HepG2 (cell line): ENCODE measurements around the gene RABGAP1L. TPM values are rescaled to one million over a fixed set of nuclear protein-coding genes. Genes with fewer than 3 reads are reported as not detected.
A peak's percentile ranks its signal among the peaks of the same experiment; 100 is the strongest.

ENCODE experiments used
- ATAC-seq: fragments of 200-7000 bp; cut with Tn5 transposase; 3 replicates; pipeline ENCODE4 v1.9.1; 2020; ENCODE audit warnings: mild to moderate bottlenecking, moderate library complexity
- BruUV-seq: library from RNA; stranded (reverse); fragments of 400-500 nt; replicated peaks from 2 replicates; lab custom pipeline; 2021; lab: Mats Ljungman, UMichigan
- CTCF ChIA-PET: fragments of 300-600 bp; formaldehyde crosslinking; extraction: SDS; loops from one replicate; lab custom pipeline; 2021; ENCODE audit warnings: low total read pairs, inconsistent platforms, low intra/inter-chr PET ratio; lab: Yijun Ruan, JAX
- POLR2A ChIA-PET: fragments of 350-600 bp; sonication (Branson Sonifier 250); formaldehyde crosslinking; loops from one replicate; lab custom pipeline; 2020; ENCODE audit warnings: antibody characterized with exemption, inconsistent platforms; lab: Yijun Ruan, JAX
- DNase-seq: peaks from one replicate; pipeline ENCODE4 v3.0.0-alpha.2; 2015; ENCODE audit warnings: low spot score
- FAIRE-seq: peaks from 3 replicates; lab custom pipeline; 2011; peaks lifted over from hg19 to GRCh38; lab: Jason Lieb, UNC
- H2AFZ ChIP-seq: one replicate; pipeline ENCODE4 v1.6.1; 2011; ENCODE audit warnings: low read length, inconsistent platforms
- H3K27ac ChIP-seq: fragments of 300-600 bp; 3 replicates; pipeline ENCODE4 v1.8.0; 2011; ENCODE audit warnings: mixed run types, mild to moderate bottlenecking, mixed read lengths, low read length, inconsistent platforms; ENCODE audit not compliant: insufficient read depth; ENCODE audit errors: extremely low read length
- H3K27me3 ChIP-seq, 2 experiments: fragments of 200-600 bp in 1 of 2; 2 replicates in 1 of 2; 3 replicates in 1 of 2; pipeline versions ENCODE4 v1.6.0 to v1.8.0; 2011; ENCODE audit warnings: low read length in 2 of 2, mild to moderate bottlenecking in 2 of 2, moderate library complexity in 2 of 2, inconsistent platforms in 1 of 2; ENCODE audit not compliant: insufficient read depth in 2 of 2, control insufficient read depth in 1 of 2
- H3K36me3 ChIP-seq, 2 experiments: fragments of 200-600 bp in 1 of 2; replicated peaks in 1 of 2; 2 replicates in 1 of 2; 3 replicates in 1 of 2; pipeline versions ENCODE4 v1.5.1 to v1.8.0; 2011; ENCODE audit warnings: low read length in 2 of 2, inconsistent platforms in 1 of 2; ENCODE audit not compliant: insufficient read depth in 2 of 2, control insufficient read depth in 1 of 2
- H3K4me1 ChIP-seq: 2 replicates; pipeline ENCODE4 v1.5.1; 2012; ENCODE audit warnings: low read length, inconsistent platforms; ENCODE audit not compliant: insufficient read depth
- H3K4me2 ChIP-seq: 2 replicates; pipeline ENCODE4 v1.6.0; 2011; ENCODE audit warnings: low read depth, low read length, inconsistent platforms
- H3K4me3 ChIP-seq, 3 experiments: fragments of 200-600 bp in 1 of 3; sonication (generic), shearing (Covaris generic) in 1 of 3; replicated peaks in 1 of 3; 2 replicates each; pipeline ENCODE4 v1.5.1; 2011 to 2016; ENCODE audit warnings: low read length in 3 of 3, inconsistent platforms in 2 of 3, low read depth in 2 of 3, mild to moderate bottlenecking in 2 of 3, control low read depth in 1 of 3, mixed read lengths in 1 of 3; ENCODE audit not compliant: insufficient read depth in 1 of 3
- H3K79me2 ChIP-seq: one replicate; pipeline ENCODE4 v1.6.1; 2011; ENCODE audit warnings: low read length, inconsistent platforms; ENCODE audit not compliant: insufficient read depth
- H3K9ac ChIP-seq: 2 replicates; pipeline ENCODE4 v1.6.0; 2011; ENCODE audit warnings: mild to moderate bottlenecking, low read depth, low read length, inconsistent platforms; ENCODE audit not compliant: insufficient read depth
- H3K9me3 ChIP-seq: 2 replicates; pipeline ENCODE4 v1.5.1; 2012; ENCODE audit warnings: mild to moderate bottlenecking, low read length
- H4K20me1 ChIP-seq: 2 replicates; pipeline ENCODE4 v1.6.0; 2011; ENCODE audit warnings: inconsistent platforms, mild to moderate bottlenecking, low read length, moderate library complexity; ENCODE audit not compliant: insufficient read depth
- ELF4 ChIP-seq: sonication (generic); formaldehyde crosslinking; IDR thresholded peaks from 2 replicates; pipeline ENCODE4 v1.5.0; 2020; ENCODE audit warnings: missing genetic modification reagents, mild to moderate bottlenecking, moderate library complexity, borderline replicate concordance
- ESRRA ChIP-seq: sonication (generic); formaldehyde crosslinking; IDR thresholded peaks from 2 replicates; pipeline ENCODE4 v1.5.1; 2020; ENCODE audit warnings: mild to moderate bottlenecking, low read depth, missing genetic modification reagents
- ETS1 ChIP-seq: sonication (generic); formaldehyde crosslinking; IDR thresholded peaks from 2 replicates; pipeline ENCODE4 v1.4.0; 2020; ENCODE audit warnings: missing genetic modification reagents
- HNF4A ChIP-seq: sonication (generic); formaldehyde crosslinking; IDR thresholded peaks from 2 replicates; pipeline ENCODE4 v1.4.0; 2020; ENCODE audit warnings: missing genetic modification reagents
- HOMEZ ChIP-seq: IDR thresholded peaks from 2 replicates; pipeline ENCODE4 v1.6.1; 2016; ENCODE audit warnings: low read depth
- ISL2 ChIP-seq: sonication (generic); formaldehyde crosslinking; IDR thresholded peaks from 2 replicates; pipeline ENCODE4 v1.5.0; 2020; ENCODE audit warnings: missing genetic modification reagents
- KDM5B ChIP-seq: sonication (generic); formaldehyde crosslinking; IDR thresholded peaks from 2 replicates; pipeline ENCODE4 v1.4.0; 2020; ENCODE audit warnings: missing genetic modification reagents, mild to moderate bottlenecking, borderline replicate concordance
- NCOR1 ChIP-seq: fragments of 200-600 bp; sonication (generic); IDR thresholded peaks from 2 replicates; pipeline ENCODE4 v1.7.0; 2017; ENCODE audit warnings: antibody characterized with exemption, low read length, borderline replicate concordance
- NFKBIZ ChIP-seq: IDR thresholded peaks from 2 replicates; pipeline ENCODE4 v1.6.1; 2018; ENCODE audit warnings: missing genetic modification reagents, missing compliant biosample characterization
- SRSF9 ChIP-seq: fragments of 200-400 bp; formaldehyde crosslinking; IDR thresholded peaks from 2 replicates; pipeline ENCODE4 v1.6.1; 2018; ENCODE audit warnings: borderline replicate concordance, mild to moderate bottlenecking, low read depth, low read length; ENCODE audit not compliant: insufficient read depth, poor library complexity, severe bottlenecking
- TSC22D2 ChIP-seq: sonication (generic); formaldehyde crosslinking; IDR thresholded peaks from 2 replicates; pipeline ENCODE4 v1.5.1; 2020; ENCODE audit warnings: missing genetic modification reagents, mild to moderate bottlenecking, borderline replicate concordance
- ZBTB21 ChIP-seq: sonication (generic); formaldehyde crosslinking; IDR thresholded peaks from 2 replicates; pipeline ENCODE4 v1.4.0; 2020; ENCODE audit warnings: missing genetic modification reagents
- ZMAT3 ChIP-seq: sonication (generic); formaldehyde crosslinking; conservative IDR thresholded peaks from 2 replicates; pipeline ENCODE4 v1.7.0; 2021; ENCODE audit warnings: missing genetic modification reagents
- ZNF292 ChIP-seq: sonication (generic); formaldehyde crosslinking; IDR thresholded peaks from 2 replicates; pipeline ENCODE4 v1.8.1; 2022; ENCODE audit warnings: mild to moderate bottlenecking, low read depth, missing genetic modification reagents, borderline replicate concordance
- ZNF3 ChIP-seq: IDR thresholded peaks from 2 replicates; pipeline ENCODE4 v1.7.0; 2017; ENCODE audit warnings: inconsistent platforms
- ZNF484 ChIP-seq: sonication (generic); formaldehyde crosslinking; IDR thresholded peaks from 2 replicates; pipeline ENCODE4 v1.5.1; 2020; ENCODE audit warnings: mild to moderate bottlenecking, low read depth, missing genetic modification reagents, borderline replicate concordance
- WGBS: methylation state at CpG from one replicate; pipeline ENCODE4 v1.1.6; 2017; ENCODE audit warnings: low lambda C conversion rate; 5-methylcytosine and 5-hydroxymethylcytosine counted together
- in situ Hi-C: cut with HindIII; loops from 2 replicates; pipeline ENCODE4 v1.10.0; 2017; ENCODE audit warnings: low pct_unique_long_range_greater_than_20kb; ENCODE audit not compliant: extremely low pct_ligation_motif_present
- intact Hi-C: fragments of 100-400 bp; cut with micrococcal nuclease; formaldehyde crosslinking; loops from one replicate; pipeline ENCODE4 v1.10.0; 2022; ENCODE audit not compliant: unreplicated experiment
- polyA plus RNA-seq, 8 experiments: library from polyadenylated mRNA; depleted of rRNA in 3 of 8; stranded (reverse) in 7 of 8; unstranded in 1 of 8; fragments of >200 nt; fragmentation: Illumina TruSeq in 4 of 8; extraction: Trizol in 4 of 8; gene quantifications; 2 replicates each; pipeline versions ENCODE4 v1.2.1 to v1.2.3, GENCODE V29; 2011 to 2016; ENCODE audit warnings: low read depth in 4 of 8, missing spikeins in 1 of 8, mixed read lengths in 1 of 8; ENCODE audit not compliant: insufficient read depth in 1 of 8
- total RNA-seq, 5 experiments: library from RNA; depleted of rRNA; stranded (reverse); fragments of >200 nt; fragmentation: Illumina TruSeq; extraction: Trizol; gene quantifications; 2 replicates each; pipeline ENCODE4 v1.2.3, GENCODE V29; 2016; ENCODE audit warnings: low read depth in 1 of 5
- TF ChIP-seq, protein P1 (sequence below): sonication (generic); formaldehyde crosslinking; IDR thresholded peaks from 2 replicates; pipeline ENCODE4 v1.4.0; 2020; ENCODE audit warnings: missing genetic modification reagents
- TF ChIP-seq, protein P2 (sequence below): sonication (generic); formaldehyde crosslinking; IDR thresholded peaks from 2 replicates; pipeline ENCODE4 v1.5.1; 2020; ENCODE audit warnings: mild to moderate bottlenecking, missing genetic modification reagents, borderline replicate concordance

The RABGAP1L gene
- total and polyA plus RNA-seq, 2 of the 13 experiments (the other 11 are each of a cell fraction or from before 2014, with no cell fraction given), result 7.9 to 22.6 TPM

DNA sequence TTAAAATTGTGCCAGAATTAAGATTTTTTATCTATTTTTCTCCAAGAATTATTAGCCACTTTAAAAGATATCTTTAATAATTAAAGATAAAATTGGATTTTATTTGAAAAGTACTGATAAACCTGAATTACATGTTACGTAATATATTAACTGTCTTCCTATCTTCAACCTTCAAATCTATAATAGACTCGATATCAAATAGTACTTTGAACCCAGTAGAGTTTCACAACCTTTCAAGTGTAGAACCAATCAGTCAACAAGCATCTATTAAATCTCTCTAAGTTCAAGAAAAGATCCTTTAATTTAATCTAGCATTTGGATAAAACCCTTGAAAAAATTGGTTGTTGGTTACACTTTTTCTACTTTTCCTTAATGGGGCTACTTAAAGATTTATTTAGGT, 559.9 kb downstream of the RABGAP1L start:
- 58% methylated on average over 2 of the region's 2 CpGs for WGBS
- CTCF ChIA-PET, result no interaction called here
- BruUV-seq, result no TSS peak
- TF ChIP-seq SRSF9 (no peak), ISL2 (CRISPR knock-in tag) (no peak), NCOR1 (peak; percentile 36; the same call in 1 of the 2 replicates), NFKBIZ (CRISPR knock-in tag) (no peak), TSC22D2 (CRISPR knock-in tag) (no peak), ZNF484 (CRISPR knock-in tag) (no peak), ESRRA (CRISPR knock-in tag) (no peak), ZMAT3 (CRISPR knock-in tag) (no peak), HNF4A (CRISPR knock-in tag) (peak; percentile 52), ZNF3 (peak; percentile 86), HOMEZ (peak; percentile 53; the same call in 1 of the 2 replicates), ZBTB21 (CRISPR knock-in tag) (no peak), ETS1 (CRISPR knock-in tag) (no peak), KDM5B (no peak), ZNF292 (no peak), ELF4 (CRISPR knock-in tag) (no peak)
- TF ChIP-seq, protein P1, sequence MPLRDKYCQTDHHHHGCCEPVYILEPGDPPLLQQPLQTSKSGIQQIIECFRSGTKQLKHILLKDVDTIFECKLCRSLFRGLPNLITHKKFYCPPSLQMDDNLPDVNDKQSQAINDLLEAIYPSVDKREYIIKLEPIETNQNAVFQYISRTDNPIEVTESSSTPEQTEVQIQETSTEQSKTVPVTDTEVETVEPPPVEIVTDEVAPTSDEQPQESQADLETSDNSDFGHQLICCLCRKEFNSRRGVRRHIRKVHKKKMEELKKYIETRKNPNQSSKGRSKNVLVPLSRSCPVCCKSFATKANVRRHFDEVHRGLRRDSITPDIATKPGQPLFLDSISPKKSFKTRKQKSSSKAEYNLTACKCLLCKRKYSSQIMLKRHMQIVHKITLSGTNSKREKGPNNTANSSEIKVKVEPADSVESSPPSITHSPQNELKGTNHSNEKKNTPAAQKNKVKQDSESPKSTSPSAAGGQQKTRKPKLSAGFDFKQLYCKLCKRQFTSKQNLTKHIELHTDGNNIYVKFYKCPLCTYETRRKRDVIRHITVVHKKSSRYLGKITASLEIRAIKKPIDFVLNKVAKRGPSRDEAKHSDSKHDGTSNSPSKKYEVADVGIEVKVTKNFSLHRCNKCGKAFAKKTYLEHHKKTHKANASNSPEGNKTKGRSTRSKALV (CRISPR knock-in tag), result no peak
- TF ChIP-seq, protein P2, sequence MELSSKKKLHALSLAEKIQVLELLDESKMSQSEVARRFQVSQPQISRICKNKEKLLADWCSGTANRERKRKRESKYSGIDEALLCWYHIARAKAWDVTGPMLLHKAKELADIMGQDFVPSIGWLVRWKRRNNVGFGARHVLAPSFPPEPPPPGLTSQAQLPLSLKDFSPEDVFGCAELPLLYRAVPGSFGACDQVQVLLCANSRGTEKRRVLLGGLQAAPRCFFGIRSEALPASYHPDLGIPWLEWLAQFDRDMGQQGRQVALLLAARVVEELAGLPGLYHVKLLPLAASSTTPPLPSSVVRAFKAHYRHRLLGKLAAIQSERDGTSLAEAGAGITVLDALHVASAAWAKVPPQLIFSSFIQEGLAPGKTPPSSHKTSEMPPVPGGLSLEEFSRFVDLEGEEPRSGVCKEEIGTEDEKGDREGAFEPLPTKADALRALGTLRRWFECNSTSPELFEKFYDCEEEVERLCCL (CRISPR knock-in tag), result no peak

More for the DNA sequence above, 559.9 kb downstream of the RABGAP1L start:
- intact Hi-C loops (no loop called here), in situ Hi-C loops (no loop called here)
- no peaks in the 10 kb centered on the region for H3K79me2 ChIP-seq
- H3K36me3 ChIP-seq, result no peaks in the 10 kb centered on the region
- no peak overlapping the region for H3K4me2 ChIP-seq
- no peaks in the 10 kb centered on the region for H4K20me1 ChIP-seq
- POLR2A ChIA-PET, result no interaction called here
- no peak for ATAC-seq
- no peak overlapping the region for H2AFZ ChIP-seq
- H3K27ac ChIP-seq, result no peak overlapping the region
- peak; percentile 38 for DNase-seq
- no peak overlapping the region for H3K4me3 ChIP-seq
- no peak for FAIRE-seq
- H3K27me3 ChIP-seq, result no peaks in the 10 kb centered on the region
- no peak overlapping the region for H3K9ac ChIP-seq
- no peaks in the 10 kb centered on the region for H3K9me3 ChIP-seq
- peaks cover 40% of the 10 kb centered on the region for H3K4me1 ChIP-seq
